Measurements from ENCODE around the gene ADGRG3.

- TF ChIP-seq, protein P1, sequence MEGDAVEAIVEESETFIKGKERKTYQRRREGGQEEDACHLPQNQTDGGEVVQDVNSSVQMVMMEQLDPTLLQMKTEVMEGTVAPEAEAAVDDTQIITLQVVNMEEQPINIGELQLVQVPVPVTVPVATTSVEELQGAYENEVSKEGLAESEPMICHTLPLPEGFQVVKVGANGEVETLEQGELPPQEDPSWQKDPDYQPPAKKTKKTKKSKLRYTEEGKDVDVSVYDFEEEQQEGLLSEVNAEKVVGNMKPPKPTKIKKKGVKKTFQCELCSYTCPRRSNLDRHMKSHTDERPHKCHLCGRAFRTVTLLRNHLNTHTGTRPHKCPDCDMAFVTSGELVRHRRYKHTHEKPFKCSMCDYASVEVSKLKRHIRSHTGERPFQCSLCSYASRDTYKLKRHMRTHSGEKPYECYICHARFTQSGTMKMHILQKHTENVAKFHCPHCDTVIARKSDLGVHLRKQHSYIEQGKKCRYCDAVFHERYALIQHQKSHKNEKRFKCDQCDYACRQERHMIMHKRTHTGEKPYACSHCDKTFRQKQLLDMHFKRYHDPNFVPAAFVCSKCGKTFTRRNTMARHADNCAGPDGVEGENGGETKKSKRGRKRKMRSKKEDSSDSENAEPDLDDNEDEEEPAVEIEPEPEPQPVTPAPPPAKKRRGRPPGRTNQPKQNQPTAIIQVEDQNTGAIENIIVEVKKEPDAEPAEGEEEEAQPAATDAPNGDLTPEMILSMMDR (IDR thresholded peaks at IDR 0.05; ENCODE audit: borderline replicate concordance, extremely low read depth, low read length, poor library complexity, severe bottlenecking) = no peak
- no peak for TF ChIP-seq EZH2 (IDR thresholded peaks at IDR 0.05; ENCODE audit: borderline replicate concordance, low read depth, low read length, severe bottlenecking)
These were observed 37.1 kb downstream of the ADGRG3 start for GRCh38 chr16:57704905-57705852.
